Activated CD8-positive, alpha-beta memory T cell treated with anti-CD3 and anti-CD28 coated beads for 36 hours (primary cell): ENCODE data around the gene AFTPH. TPM values are rescaled to one million over a fixed set of nuclear protein-coding genes. Genes with fewer than 3 reads are reported as not detected.

Experiments used
- CTCF ChIA-PET: fragments of 350-600 bp; sonication (Branson Sonifier 250); formaldehyde crosslinking; loops from one replicate; lab custom pipeline; 2021; ENCODE audit warnings: antibody characterized with exemption; lab: Charles Lee
- POLR2A ChIA-PET: fragments of 350-600 bp; sonication (Branson Sonifier 250); formaldehyde crosslinking; loops from one replicate; lab custom pipeline; 2021; ENCODE audit warnings: antibody characterized with exemption; lab: Charles Lee
- total RNA-seq, 2 experiments: library from RNA; stranded (reverse); gene quantifications; one replicate each; pipeline ENCODE4 v1.2.3, GENCODE V29; 2021

AFTPH gene
- total RNA-seq, 2 experiments from 2014 or later, result 37.0 to 39.4 TPM

DNA sequence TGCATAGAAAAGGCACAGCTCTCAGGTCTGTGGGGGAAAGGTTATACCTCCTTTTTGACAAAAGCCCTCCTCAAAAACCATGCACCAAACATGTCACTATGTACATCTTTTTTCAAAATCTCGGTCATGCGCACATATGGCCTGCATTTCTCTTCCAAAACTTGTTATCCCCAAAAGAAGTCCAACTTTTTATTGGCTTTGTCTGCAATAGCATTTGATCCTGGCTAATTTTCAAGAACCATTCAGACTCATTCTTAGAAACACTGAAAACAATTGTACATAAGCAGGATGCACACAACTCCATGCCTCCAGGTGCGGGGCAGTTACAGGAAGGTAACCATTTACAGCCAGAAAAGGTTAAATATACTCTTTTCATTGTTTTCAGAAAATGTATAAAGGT, 107.6 kb downstream of the AFTPH start:
- ChIA-PET POLR2A (interaction anchor here (0.7 kb wide), 1 partner anchor 20 kb away, joined by 4 read pairs; no protein-coding TSS in a partner anchor), CTCF (no interaction called here)

DNA sequence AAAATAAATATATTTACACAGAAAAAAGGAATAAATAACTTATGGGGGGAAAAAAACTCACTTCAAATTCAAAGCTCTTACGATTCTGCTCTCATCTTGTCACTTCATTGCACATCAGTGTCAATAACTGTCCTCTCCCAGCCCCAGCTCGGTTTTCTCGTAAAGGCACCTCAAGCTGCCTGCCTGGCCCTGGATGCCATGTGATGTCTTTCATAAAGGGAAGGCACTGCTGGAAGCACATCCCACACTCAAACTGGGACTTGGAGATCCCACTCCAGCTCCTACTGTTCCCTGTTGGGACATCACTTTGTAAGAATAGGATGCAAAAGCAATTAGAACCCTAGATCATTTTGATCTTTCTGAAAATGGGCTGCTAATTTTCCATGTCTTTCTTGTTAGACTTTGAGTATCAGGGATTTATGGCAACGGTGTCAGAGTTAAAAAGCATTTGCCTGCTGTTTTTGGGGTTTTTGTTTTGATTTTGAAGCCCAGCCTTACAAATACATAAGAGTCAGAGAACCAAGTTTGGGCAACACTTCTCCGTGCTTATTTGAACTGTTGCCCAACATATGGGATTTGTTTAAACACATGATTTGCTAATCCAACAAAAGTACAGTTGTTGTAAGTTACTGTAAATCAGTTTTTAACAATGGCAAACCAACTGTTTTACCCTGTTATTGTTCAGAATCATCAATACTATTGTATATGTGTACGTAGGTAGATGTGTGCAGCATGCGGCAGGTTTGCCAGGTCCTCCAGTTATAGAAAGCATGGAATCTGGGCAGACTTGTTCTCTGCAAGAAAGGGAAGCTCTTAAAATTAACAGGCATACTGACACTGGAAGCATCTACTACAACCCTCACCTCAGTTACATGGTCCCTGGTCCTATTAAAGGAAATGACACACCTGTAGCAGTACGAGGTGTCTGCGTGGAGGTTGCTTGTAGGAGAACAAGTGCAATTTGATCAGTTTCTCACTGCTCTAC, 109.0 kb downstream of the AFTPH start:
- CTCF ChIA-PET, result interaction anchor here (0.6 kb wide), 1 partner anchor 261 kb away, joined by 4 read pairs; no protein-coding TSS in a partner anchor
- POLR2A ChIA-PET, result interaction anchor here (0.6 to 1.4 kb wide), 2 partner anchors 20 to 340 kb away, joined by 3 read pairs; partner anchors contain the start of gene SERTAD2

DNA sequence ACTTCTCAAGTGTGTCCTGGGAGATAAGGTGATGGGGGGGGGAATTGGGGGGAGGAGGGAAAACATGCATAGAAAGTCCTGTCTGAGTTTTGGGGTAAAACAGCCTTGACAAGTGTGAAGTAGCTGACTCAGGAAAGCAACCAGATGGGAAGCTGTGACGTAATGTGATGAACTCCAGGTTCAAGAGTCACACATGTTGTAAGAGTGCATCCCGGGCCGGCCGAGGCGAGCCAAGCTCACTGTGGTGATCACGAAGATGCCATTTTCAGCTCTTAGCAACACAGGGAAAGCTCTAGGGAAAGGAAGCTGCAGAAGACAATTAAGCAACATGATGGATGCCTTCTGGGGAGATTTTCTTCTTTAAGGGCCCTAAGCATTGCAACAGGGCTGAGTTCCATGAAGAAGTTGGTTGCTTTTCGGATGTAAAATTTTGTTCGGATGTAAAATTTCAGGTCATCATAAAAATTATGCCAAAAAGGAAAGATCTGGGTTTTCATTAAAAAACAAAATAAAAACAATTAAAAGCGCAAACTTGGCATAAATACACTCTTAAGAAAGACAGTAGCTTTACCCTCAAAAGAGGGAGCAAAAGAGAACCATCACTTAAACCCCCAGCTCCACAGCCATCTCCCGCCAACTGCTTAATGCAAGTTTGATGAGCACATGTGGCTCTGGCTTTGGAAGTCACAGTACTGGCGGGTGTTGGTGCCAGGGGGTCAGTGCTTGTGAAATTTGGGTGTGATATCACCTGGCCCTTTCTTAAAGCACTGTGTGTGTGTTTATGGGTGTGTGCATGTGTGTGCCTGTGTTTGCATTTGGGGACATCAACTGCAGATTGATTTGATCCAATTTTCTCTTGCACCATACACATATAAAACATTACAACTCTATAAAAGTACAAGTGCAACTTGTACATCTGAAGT, 110.5 kb downstream of the AFTPH start:
- POLR2A ChIA-PET, result no interaction called here
- CTCF ChIA-PET, result interaction anchor here (0.9 to 1.5 kb wide), 2 partner anchors 9 to 197 kb away, joined by 3 to 5 read pairs; no protein-coding TSS in a partner anchor

DNA sequence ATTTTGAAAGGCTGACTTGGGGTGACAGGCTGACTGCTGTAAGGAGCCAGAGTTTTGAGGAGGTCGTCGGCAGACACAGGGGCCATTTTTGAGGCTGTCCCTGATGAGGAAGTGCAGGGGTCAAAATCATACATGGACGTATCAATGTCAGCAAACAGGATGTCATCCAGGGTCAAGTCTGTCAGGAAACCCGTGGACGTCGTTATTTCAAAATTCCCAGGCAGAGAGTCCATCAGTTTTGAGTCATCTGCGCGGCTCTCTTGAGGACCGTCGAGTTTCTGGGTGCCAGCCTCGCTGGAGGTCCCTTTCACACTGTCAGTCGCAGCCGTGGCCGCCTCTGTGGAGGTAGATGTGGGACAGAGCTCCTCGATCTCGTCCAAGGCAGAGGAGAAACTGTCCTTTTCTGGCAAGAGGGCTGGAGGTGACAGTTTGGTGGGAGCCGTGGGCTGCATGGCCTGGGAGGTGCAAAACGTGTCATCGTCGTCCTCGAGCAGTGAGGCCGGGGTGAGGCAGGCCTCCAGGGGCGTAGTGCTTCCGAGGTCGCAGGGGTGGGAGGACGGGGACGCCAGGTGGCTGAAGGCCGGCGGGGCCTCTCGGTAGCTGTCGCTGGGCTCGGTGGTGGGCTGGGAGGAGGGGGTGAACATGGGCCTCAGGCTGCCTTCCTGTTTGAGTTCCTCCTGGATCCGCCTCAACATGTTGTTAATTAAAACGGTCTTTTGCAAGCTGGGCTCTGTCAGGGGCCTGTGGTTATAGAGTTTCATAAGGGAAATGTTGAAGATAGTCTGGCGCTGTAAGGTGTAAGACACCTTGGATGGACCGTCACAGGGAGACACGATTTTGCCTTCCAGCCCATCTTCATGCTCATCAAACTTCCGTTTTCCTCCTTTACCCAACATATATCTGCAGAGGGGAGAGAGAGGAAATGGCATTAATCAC, 112.1 kb downstream of the AFTPH start:
- ChIA-PET CTCF (interaction anchor here (0.7 to 1.8 kb wide), 5 partner anchors 10 to 194 kb away, joined by 3 to 6 read pairs (median 4); no protein-coding TSS in a partner anchor), POLR2A (interaction anchor here (0.7 kb wide), 1 partner anchor 18 kb away, joined by 4 read pairs; the partner anchor contains the start of gene SERTAD2)

DNA sequence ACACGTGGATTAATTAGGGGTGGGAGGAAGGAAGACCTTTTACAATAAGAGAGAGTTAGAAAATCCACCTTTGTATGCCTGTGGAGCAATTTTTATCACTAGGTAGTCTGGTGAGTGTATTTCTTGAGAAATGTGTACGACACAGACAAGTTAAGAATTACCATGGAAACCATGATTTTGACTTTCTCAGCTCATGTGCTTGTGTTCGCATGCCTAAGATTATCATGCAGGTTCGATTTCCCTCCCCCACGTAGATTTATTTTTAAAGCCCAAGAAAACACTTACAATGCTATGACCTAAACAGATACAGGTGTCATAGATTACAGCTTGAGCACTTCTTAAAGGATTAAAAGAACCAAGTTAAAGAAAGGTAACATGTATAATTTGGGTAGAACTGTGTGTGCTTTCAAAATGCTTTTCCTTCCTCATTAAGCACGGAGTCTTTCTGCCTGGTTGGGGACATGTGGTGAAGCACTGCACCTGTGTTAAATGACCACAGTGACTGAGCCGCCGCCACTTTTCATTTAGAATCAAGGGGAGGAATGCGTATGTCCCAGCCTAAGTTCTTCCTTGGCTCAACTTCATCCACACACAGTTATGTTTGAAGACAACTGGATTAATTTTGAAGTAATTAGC, 113.0 kb downstream of the AFTPH start:
- CTCF ChIA-PET, result interaction anchor here (0.7 to 1.8 kb wide), 7 partner anchors 9 to 193 kb away, joined by 3 to 6 read pairs (median 4); partner anchors contain the start of gene SERTAD2
- POLR2A ChIA-PET, result interaction anchor here (0.7 kb wide), 1 partner anchor 17 kb away, joined by 4 read pairs; the partner anchor contains the start of gene SERTAD2

DNA sequence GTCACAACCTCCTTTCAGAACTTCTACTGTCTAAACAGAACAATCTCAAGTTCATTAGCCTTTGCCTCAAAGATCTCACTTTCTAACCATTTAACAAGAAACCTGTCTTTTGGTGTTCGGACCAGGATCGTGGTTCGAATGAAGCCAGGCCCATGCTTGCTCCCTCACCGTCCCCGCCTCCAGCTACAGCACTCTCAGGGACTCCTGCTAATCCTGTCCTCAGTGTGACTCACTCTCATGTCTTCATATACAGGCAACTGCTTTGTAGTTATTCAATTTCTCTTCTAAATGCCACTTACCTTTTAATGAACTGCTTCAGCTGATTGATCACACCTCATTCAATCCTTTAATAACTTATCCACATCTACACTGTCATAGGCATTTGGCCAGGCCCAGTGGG, 113.8 kb downstream of the AFTPH start:
- ChIA-PET CTCF (interaction anchor here (1.2 to 1.8 kb wide), 5 partner anchors 8 to 192 kb away, joined by 4 to 6 read pairs (median 4); partner anchors contain the start of gene SERTAD2), POLR2A (no interaction called here)

DNA sequence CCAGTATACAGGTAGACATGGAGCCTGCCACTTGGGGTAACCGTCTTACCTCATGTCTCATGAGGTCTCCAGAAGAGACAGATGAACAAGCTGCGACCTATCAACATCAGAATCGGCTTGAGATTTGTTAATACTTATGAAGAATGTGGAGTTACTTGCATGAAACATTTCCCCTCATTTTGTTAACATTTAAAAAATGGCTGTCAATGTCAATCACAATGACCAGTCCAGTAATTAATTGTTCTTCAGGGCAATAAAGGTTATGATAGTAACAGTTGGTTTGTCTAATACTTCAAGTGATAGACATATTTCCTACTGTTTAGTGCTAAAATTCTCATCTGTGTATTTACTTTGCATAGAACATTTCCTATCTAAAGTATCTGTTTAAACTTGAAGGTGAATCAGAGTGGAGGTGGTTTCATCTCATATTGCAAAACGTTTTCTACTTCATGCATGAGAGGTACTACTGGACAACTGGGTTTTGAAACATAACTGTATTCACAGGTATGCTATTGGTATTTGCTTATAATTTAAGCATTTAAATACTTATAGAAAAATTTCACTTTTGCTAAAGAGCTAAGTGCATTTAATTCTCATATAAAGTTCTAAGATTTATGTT, 114.5 kb downstream of the AFTPH start:
- ChIA-PET POLR2A (no interaction called here), CTCF (interaction anchor here (1.2 to 1.7 kb wide), 3 partner anchors 8 to 32 kb away, joined by 4 to 6 read pairs (median 4); partner anchors contain the start of gene SERTAD2)

DNA sequence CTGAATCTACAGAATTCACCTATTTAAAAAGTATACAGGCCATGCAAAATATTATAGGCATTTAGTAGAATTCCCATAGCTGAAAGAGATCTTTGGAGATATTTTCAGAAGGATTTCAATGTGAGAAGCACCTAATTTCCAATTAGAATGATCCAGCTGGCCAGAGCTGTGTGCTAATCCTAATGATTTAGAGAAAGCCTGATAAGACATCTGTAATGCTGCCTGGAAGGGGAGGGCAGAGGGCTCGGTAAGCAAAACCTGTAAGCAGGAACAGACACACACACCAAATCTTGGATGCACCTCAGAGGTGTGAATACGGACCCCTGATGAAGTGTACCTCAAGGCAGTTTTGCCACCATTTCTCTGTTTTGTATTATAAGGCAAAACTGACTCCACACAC, 115.6 kb downstream of the AFTPH start:
- CTCF ChIA-PET, result interaction anchor here (1.2 kb wide), 1 partner anchor 53 kb away, joined by 3 read pairs; no protein-coding TSS in a partner anchor
- POLR2A ChIA-PET, result no interaction called here

DNA sequence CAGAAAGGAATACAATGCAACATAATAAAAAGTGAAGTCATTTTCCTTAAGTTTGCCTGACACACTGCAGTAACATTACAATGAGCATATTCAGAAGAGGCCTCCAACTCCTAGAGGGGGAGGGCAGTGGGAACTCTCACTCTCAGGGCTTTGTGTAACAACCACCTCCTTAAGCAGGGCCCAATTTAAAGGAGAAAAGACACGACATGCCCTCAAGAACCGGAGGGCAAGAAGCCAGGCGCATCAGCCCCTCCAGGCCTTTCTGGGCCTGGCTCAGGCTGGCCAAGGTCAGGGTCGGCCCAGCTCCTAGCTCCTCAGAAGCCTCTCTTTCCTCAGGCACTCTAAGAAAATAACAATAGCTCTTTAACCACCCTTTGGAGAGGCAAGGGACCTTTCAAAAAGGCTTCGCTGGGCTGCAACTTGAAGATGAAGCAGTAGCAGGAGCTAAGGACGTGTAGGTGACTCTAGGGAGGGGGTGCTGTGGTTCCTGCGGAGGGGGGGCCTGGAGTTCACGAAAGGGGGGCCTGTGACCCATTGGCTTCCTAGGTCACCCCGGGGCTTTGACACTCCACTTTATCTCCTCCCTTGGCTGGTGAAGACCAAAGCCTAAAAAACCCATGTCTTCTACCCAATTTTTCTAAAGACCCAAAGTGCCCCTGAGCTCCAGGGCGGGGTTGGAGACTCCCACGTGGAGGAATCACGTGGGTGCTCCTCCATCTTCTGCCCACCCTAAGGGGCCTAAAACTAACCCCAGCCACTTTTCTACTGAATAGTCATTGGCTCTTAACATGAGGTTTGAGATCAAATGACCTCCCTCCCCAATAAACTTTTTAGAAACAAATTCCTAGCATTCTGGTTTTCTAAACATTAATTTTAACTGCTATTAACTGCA, 116.3 kb downstream of the AFTPH start:
- CTCF ChIA-PET, result interaction anchor here (1.2 kb wide), 1 partner anchor 53 kb away, joined by 3 read pairs; no protein-coding TSS in a partner anchor
- POLR2A ChIA-PET, result no interaction called here

DNA sequence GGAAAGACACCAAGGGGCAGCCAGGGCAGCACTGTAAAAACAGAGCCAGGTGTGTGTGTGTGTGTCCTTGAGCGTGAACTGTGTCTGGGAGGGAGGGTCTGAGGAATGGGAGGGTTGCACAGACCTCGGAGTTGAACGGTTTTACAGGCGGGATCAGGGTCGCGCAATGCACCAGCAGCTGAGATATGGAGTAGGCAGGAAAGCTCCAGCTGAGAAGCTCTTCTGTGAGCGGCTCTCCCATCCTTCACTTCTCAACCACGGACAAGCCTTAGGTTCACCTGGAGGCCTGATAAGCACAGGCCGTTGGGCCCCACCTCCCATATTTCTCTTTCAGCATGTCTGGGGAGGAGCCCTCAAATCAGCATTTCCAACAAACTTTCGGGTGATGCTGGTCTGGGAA, 117.5 kb downstream of the AFTPH start:
- POLR2A ChIA-PET, result no interaction called here

More for the DNA sequence above, 117.5 kb downstream of the AFTPH start:
- CTCF ChIA-PET, result interaction anchor here (6.1 kb wide), 1 partner anchor 12 kb away, joined by 35 read pairs; the partner anchor contains the start of gene SERTAD2

Other genes with a start within 250 kb of the AFTPH start
- 1 to 10 TPM in 1 of 2 experiments, under 1 TPM in 1; 0.76 to 1.4 TPM for gene LGALSL, start 70.2 kb upstream of the AFTPH start, total RNA-seq
- gene SERTAD2, start 129.6 kb downstream of the AFTPH start, total RNA-seq, result 10 to 100 TPM; 21.7 to 22.7 TPM